A673 (cell line): Measurements from ENCODE around the gene MPPE1.

Experiments
- CTCF ChIP-seq: fragments of 300-800, 200-600 bp; sonication (generic); conservative IDR thresholded peaks from 2 replicates; pipeline ENCODE4 v1.5.1; 2017; ENCODE audit warnings: low read depth, mild to moderate bottlenecking, antibody characterized with exemption, low read length, moderate library complexity, mixed read lengths
- EZH2 ChIP-seq: fragments of 200-600 bp; sonication (generic); IDR thresholded peaks from 2 replicates; pipeline ENCODE4 v1.6.1; 2017; ENCODE audit warnings: borderline replicate concordance, low read depth, mild to moderate bottlenecking, mixed read lengths, antibody characterized with exemption, low read length; ENCODE audit not compliant: poor library complexity, severe bottlenecking

DNA sequence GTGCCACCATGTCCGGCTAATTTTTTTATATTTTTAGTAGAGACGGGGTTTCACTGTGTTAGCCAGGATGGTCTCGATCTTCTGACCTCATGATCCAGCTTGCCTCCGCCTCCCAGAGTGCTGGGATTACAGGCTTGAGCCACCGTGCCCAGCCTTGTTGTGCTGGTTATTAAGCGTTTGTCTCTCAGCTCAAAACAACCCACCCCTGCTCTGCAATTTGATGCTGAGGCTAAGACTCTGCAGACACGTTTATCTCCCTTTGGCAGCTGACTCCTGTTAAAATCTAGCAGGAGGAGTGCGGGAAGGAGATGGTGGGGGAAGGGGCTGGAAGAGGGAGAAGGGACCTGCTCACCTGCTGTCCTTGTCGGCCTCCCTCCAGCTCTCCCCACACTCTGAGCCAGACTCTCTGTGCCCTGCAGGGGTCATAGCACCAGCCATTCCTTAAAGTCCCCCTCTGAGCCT is 43.3 kb upstream of the MPPE1 start:
- TF ChIP-seq CTCF: no peak
- no peak for TF ChIP-seq EZH2
